HG03439 (cell line): ENCODE measurements around the gene SDSL.

Experiments
- ATAC-seq: cut with Tn5 transposase; IDR thresholded peaks from one replicate; pipeline ENCODE4 v1.9.1; 2021; ENCODE audit warnings: mild to moderate bottlenecking, moderate library complexity; ENCODE audit not compliant: unreplicated experiment

SDSL gene

GRCh38 chr12:113396200-113396599 is 26.0 kb upstream of the SDSL start:
- no peak for ATAC-seq

GRCh38 chr12:113396828-113397496 is 25.2 kb upstream of the SDSL start:
- ATAC-seq, result no peak

- no peak for ATAC-seq
These were observed 24.5 kb upstream of the SDSL start for GRCh38 chr12:113397497-113398197.

- ATAC-seq, result no peak
These were observed 23.6 kb upstream of the SDSL start for GRCh38 chr12:113398346-113399290.

GRCh38 chr12:113399490-113399889 is 22.7 kb upstream of the SDSL start:
- no peak for ATAC-seq

- ATAC-seq, result no peak
These were observed 21.8 kb upstream of the SDSL start for GRCh38 chr12:113400362-113400761.

- ATAC-seq, result no peak
These were observed 20.8 kb upstream of the SDSL start for GRCh38 chr12:113401066-113402000.

- ATAC-seq, result no peak
These were observed 19.5 kb upstream of the SDSL start for GRCh38 chr12:113402586-113403260.

GRCh38 chr12:113403435-113404415 is 18.5 kb upstream of the SDSL start, which contains the start of gene SDS:
SDS (minus strand) TSS chr12:113403887; CDS start chr12:113399708, 4,179 bp downstream.
- no peak for ATAC-seq

- ATAC-seq, result no peak
These were observed 16.5 kb upstream of the SDSL start for GRCh38 chr12:113405694-113406093.

GRCh38 chr12:113407931-113408600 is 14.1 kb upstream of the SDSL start:
- ATAC-seq, result no peak

- ATAC-seq, result no peak
These were observed 13.4 kb upstream of the SDSL start for GRCh38 chr12:113408756-113409298.

- no peak for ATAC-seq
These were observed 12.6 kb upstream of the SDSL start for GRCh38 chr12:113409462-113410124.

- ATAC-seq, result no peak
These were observed 8.7 kb upstream of the SDSL start for GRCh38 chr12:113413488-113413939.

- no peak for ATAC-seq
These were observed 7.6 kb upstream of the SDSL start for GRCh38 chr12:113414519-113415038.

- no peak for ATAC-seq
These were observed 6.0 kb upstream of the SDSL start for GRCh38 chr12:113416091-113416754.
